PC-9 (cell line): ENCODE data around the gene ALPP.

Experiments
- CTCF ChIP-seq: fragments of 200-600 bp; sonication (generic); conservative IDR thresholded peaks from 2 replicates; pipeline ENCODE4 v1.6.1; 2017; ENCODE audit warnings: mixed run types, antibody characterized with exemption, mild to moderate bottlenecking, moderate library complexity
- EZH2 ChIP-seq: fragments of 200-600 bp; sonication (generic); IDR thresholded peaks from 2 replicates; pipeline ENCODE4 v1.8.0; 2017; ENCODE audit warnings: antibody characterized with exemption, low read depth

GRCh38 chr2:232388324-232388891 lies 9.9 kb downstream of the ALPP start:
- TF ChIP-seq CTCF (no peak), EZH2 (no peak)
